Panc1 (cell line): Measurements from ENCODE around the gene TMEM8B. TPM values are rescaled to one million over a fixed set of nuclear protein-coding genes. Genes with fewer than 3 reads are reported as not detected.

Experiments
- ATAC-seq: fragments of 200-7000 bp; cut with Tn5 transposase; 2 replicates; pipeline ENCODE4 v1.9.1; 2020; ENCODE audit warnings: mild to moderate bottlenecking, moderate library complexity
- BruUV-seq: library from RNA; stranded (reverse); fragments of 400-500 nt; replicated peaks from 2 replicates; lab custom pipeline; 2021; lab: Mats Ljungman, UMichigan
- CTCF ChIA-PET: fragments of 300-600 bp; sonication (Branson Sonifier 250); formaldehyde crosslinking; loops from one replicate; lab custom pipeline; 2022; ENCODE audit warnings: antibody characterized with exemption; lab: Charles Lee
- POLR2A ChIA-PET: fragments of 300-600 bp; sonication (Branson Sonifier 250); formaldehyde crosslinking; loops from one replicate; lab custom pipeline; 2022; ENCODE audit warnings: antibody characterized with exemption; lab: Charles Lee
- DNase-seq: peaks from one replicate; pipeline ENCODE4 v3.0.0-alpha.2; 2010; ENCODE audit warnings: low read depth, low spot score
- H3K27ac ChIP-seq: 2 replicates; pipeline ENCODE4 v1.5.1; 2011; ENCODE audit warnings: mild to moderate bottlenecking, low read length, inconsistent platforms
- H3K27me3 ChIP-seq: fragments of 200-500 bp; sonication (Bioruptor generic); 2 replicates; pipeline ENCODE4 v1.6.0; 2014; ENCODE audit warnings: low read length, inconsistent platforms; ENCODE audit not compliant: control insufficient read depth, insufficient read depth
- H3K36me3 ChIP-seq: fragments of 200-500 bp; sonication (Bioruptor generic); 2 replicates; pipeline ENCODE4 v1.5.1; 2014; ENCODE audit warnings: inconsistent platforms, mild to moderate bottlenecking, low read length, moderate library complexity; ENCODE audit not compliant: control insufficient read depth, insufficient read depth
- H3K4me1 ChIP-seq: 2 replicates; pipeline ENCODE4 v1.5.1; 2011; ENCODE audit warnings: inconsistent platforms, mild to moderate bottlenecking, low read length, moderate library complexity; ENCODE audit not compliant: control insufficient read depth, insufficient read depth
- H3K4me3 ChIP-seq, 2 experiments: 2 replicates each; pipeline ENCODE4 v1.5.1; 2011 to 2012; ENCODE audit warnings: low read depth in 2 of 2, low read length in 2 of 2, mild to moderate bottlenecking in 2 of 2, inconsistent platforms in 1 of 2, moderate library complexity in 1 of 2
- H3K9me3 ChIP-seq: fragments of 200-500 bp; sonication (Bioruptor generic); 2 replicates; pipeline ENCODE4 v1.5.1; 2014; ENCODE audit warnings: low read depth, mild to moderate bottlenecking, inconsistent platforms, low read length, moderate library complexity; ENCODE audit not compliant: control insufficient read depth, insufficient read depth
- POLR2AphosphoS5 ChIP-seq: IDR thresholded peaks from 2 replicates; pipeline ENCODE4 v1.6.1; 2012; ENCODE audit warnings: mild to moderate bottlenecking, low read depth, low read length, moderate library complexity
- REST ChIP-seq, 2 experiments: IDR thresholded peaks; 2 replicates each; pipeline ENCODE4 v1.6.1; 2011 to 2012; ENCODE audit warnings: low read depth in 2 of 2, control low read depth in 1 of 2, low read length in 1 of 2, mild to moderate bottlenecking in 1 of 2, moderate library complexity in 1 of 2; ENCODE audit not compliant: insufficient read depth in 1 of 2
- SIN3A ChIP-seq: IDR thresholded peaks from 2 replicates; pipeline ENCODE4 v1.6.1; 2012; ENCODE audit warnings: low read depth, mild to moderate bottlenecking, low read length, moderate library complexity, borderline replicate concordance; ENCODE audit not compliant: insufficient read depth
- TCF7L2 ChIP-seq: IDR thresholded peaks from 2 replicates; pipeline ENCODE4 v1.6.1; 2011; ENCODE audit warnings: mild to moderate bottlenecking, low read depth, low read length, inconsistent platforms
- in situ Hi-C: cut with HindIII; loops from 2 replicates; pipeline ENCODE4 v1.10.0; 2016; ENCODE audit warnings: low sequenced_read_pairs, low pct_unique_long_range_greater_than_20kb
- intact Hi-C: fragments of 100-400 bp; cut with micrococcal nuclease; formaldehyde crosslinking; loops from one replicate; pipeline ENCODE4 v1.10.0; 2022; ENCODE audit not compliant: unreplicated experiment
- total RNA-seq: library from RNA; stranded (reverse); gene quantifications from one replicate; pipeline ENCODE4 v1.2.1, GENCODE V29; 2021; ENCODE audit not compliant: unreplicated experiment
- TF ChIP-seq, protein P1 (sequence below): fragments of 450-650 bp; IDR thresholded peaks from 2 replicates; pipeline ENCODE4 v1.5.1; 2017; ENCODE audit warnings: mild to moderate bottlenecking

TMEM8B gene
- total RNA-seq, 1 experiment from 2014 or later = 7.9 TPM

DNA sequence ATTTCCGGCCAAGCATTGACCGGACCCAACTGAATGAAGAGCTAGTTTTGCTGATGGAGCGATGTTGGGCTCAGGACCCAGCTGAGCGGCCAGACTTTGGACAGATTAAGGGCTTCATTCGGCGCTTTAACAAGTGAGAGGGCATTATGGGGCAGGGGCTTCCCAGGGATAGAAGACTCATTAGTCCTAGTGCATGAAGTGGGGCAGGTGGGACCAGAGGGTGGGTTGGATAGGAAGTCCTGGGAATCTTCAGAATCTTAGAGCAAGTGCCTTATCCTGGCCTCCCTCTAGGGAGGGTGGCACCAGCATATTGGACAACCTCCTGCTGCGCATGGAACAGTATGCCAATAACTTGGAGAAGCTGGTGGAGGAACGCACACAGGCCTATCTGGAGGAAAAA is 22.9 kb upstream of the TMEM8B start:
- intact Hi-C loops = no loop called here
- Histone ChIP-seq H3K9me3 (no peaks in the 10 kb centered on the region), H3K36me3 (peaks cover 3% of the 10 kb centered on the region; the same call in 1 of the 2 replicates), H3K4me3 (no peak overlapping the region), H3K27ac (no peak overlapping the region), H3K4me1 (no peaks in the 10 kb centered on the region; the same call in 1 of the 2 replicates), H3K27me3 (no peaks in the 10 kb centered on the region)
- in situ Hi-C loops = no loop called here
- POLR2A ChIA-PET = no interaction called here
- DNase-seq (no peak), ATAC-seq (no peak)
- TF ChIP-seq TCF7L2 = no peak
- no peak for TF ChIP-seq SIN3A
- no peak for TF ChIP-seq REST (IDR thresholded peaks at IDR 0.05; ENCODE audit: insufficient read depth in 1 of 2, low read depth in 2 of 2, low read length in 1 of 2)
- no peak for TF ChIP-seq POLR2AphosphoS5
- TF ChIP-seq, protein P1, sequence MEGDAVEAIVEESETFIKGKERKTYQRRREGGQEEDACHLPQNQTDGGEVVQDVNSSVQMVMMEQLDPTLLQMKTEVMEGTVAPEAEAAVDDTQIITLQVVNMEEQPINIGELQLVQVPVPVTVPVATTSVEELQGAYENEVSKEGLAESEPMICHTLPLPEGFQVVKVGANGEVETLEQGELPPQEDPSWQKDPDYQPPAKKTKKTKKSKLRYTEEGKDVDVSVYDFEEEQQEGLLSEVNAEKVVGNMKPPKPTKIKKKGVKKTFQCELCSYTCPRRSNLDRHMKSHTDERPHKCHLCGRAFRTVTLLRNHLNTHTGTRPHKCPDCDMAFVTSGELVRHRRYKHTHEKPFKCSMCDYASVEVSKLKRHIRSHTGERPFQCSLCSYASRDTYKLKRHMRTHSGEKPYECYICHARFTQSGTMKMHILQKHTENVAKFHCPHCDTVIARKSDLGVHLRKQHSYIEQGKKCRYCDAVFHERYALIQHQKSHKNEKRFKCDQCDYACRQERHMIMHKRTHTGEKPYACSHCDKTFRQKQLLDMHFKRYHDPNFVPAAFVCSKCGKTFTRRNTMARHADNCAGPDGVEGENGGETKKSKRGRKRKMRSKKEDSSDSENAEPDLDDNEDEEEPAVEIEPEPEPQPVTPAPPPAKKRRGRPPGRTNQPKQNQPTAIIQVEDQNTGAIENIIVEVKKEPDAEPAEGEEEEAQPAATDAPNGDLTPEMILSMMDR = no peak
- no TSS peak for BruUV-seq
- CTCF ChIA-PET = interaction anchor here (1.3 kb wide), 1 partner anchor 16 kb away, joined by 6 read pairs; no protein-coding TSS in a partner anchor

GRCh38 chr9:35808433-35808832 is 20.6 kb upstream of the TMEM8B start:
- intact Hi-C loops = no loop called here
- CTCF ChIA-PET = interaction anchor here (0.7 kb wide), 1 partner anchor 18 kb away, joined by 10 read pairs; no protein-coding TSS in a partner anchor
- BruUV-seq = no TSS peak

More at GRCh38 chr9:35808433-35808832, 20.6 kb upstream of the TMEM8B start:
- no peak for DNase-seq
- in situ Hi-C loops = no loop called here
- Histone ChIP-seq H3K9me3 (no peaks in the 10 kb centered on the region), H3K36me3 (peaks cover under 1% of the 10 kb centered on the region; the same call in 1 of the 2 replicates), H3K4me3 (no peak overlapping the region), H3K27me3 (no peaks in the 10 kb centered on the region), H3K4me1 (peaks cover 20% of the 10 kb centered on the region), H3K27ac (no peak overlapping the region)
- no peak for ATAC-seq
- POLR2A ChIA-PET = interaction anchor here (0.6 kb wide), 1 partner anchor 47 kb away, joined by 3 read pairs; no protein-coding TSS in a partner anchor
- TF ChIP-seq TCF7L2 (no peak), REST (IDR thresholded peaks at IDR 0.05; ENCODE audit: insufficient read depth in 1 of 2, low read depth in 2 of 2, low read length in 1 of 2) (no peak), SIN3A (no peak), POLR2AphosphoS5 (no peak)
